ENCODE data around the gene CENPO. TPM values are rescaled to one million over a fixed set of nuclear protein-coding genes. Genes with fewer than 3 reads are reported as not detected.
"Not testable (repeated sequence)": the region's sequence is repeated elsewhere in the genome, so short reads cannot be mapped to it uniquely, and the experiment has no call there.

The CENPO gene
- total and polyA plus RNA-seq, 5 experiments from 2014 or later: 1.2 to 7.1 (median 4.1) TPM

DNA sequence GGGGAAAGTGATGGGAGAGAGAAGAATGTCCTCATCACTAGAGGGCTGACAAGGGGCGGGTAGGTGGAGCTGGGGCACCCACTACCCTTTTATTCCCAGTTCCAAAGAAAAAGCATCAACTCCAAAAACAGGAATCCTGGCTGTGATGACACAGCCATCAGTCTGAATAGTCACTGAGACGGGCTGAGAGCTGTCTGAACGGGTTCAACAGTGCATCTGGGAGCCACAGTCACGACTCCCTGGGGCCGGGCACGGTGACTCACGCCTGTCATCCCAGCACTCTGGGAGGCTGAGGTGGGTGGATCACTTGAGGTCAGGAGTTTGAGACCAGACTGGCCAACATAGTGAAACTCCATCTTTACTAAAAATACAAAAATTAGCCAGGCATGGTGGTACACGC lies 42.2 kb downstream of the CENPO start:
- H3K27me3 Mint-ChIP-seq, DNase-seq, POLR2A ChIA-PET, H3K9me3 Mint-ChIP-seq, H3K27ac Mint-ChIP-seq, H3K4me1 Mint-ChIP-seq, ATAC-seq, H3K4me3 Mint-ChIP-seq: not testable (repeated sequence)
- H3K36me3 Mint-ChIP-seq: peaks cover 0 to 34% (median 7%) of the 10 kb centered on the region in 3 donors

DNA sequence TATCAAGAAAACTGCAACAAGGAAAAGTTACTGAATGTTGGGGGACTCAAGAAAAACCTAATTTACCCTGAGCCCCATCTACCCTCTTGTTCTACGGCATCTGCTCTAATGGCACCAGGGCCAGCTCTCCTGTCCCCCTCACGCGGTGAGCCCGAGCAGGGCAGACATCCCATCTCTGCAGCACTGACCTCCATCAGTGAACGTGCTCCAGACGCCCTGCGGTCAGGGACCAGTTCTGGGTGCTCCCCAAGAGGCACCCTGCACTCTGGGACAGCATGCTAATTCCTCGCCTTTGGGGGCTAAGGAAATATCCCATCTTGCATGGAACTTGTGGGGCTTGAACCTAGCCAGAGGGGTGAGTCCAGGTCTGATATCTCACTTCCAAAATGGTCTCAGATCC lies 43.0 kb downstream of the CENPO start:
- Mint-ChIP-seq H3K27me3 (no peaks in the 10 kb centered on the region), H3K4me1 (no peaks in the 10 kb centered on the region), H3K9me3 (no peaks in the 10 kb centered on the region), H3K36me3 (peaks cover 0 to 37% (median 7%) of the 10 kb centered on the region in 3 donors), H3K27ac (peak overlapping the region in 2 of 10 donors; percentile 21 to 71), H3K4me3 (no peak overlapping the region)
- DNase-seq (peak in 1 of 10 donors; percentile 46), ATAC-seq (no peak)
- POLR2A ChIA-PET: no interaction called here

DNA sequence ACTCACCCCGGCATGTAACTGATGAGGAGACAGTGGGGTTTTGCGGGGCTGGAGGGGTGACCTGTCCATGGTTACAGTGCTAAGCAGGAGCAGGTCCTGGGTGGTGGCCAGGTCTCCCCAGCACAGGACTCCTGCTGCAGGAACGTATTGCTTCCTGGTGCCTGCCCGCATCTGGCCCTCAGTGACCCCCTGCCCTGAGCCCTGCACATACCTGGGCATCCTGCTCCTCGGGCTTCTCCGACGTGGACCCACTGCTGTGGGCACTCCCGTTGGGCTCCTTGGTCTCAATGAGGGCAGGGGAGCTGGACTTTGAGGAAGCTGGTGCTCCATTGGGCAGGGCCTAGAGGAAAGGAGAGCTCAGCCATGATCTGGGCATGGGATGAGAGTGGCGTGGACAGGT lies 43.5 kb downstream of the CENPO start:
- Mint-ChIP-seq H3K27me3 (no peaks in the 10 kb centered on the region), H3K36me3 (peaks cover 0 to 35% (median 7%) of the 10 kb centered on the region in 3 donors), H3K4me3 (no peak overlapping the region), H3K9me3 (no peaks in the 10 kb centered on the region), H3K27ac (peak overlapping the region in 1 of 10 donors; percentile 21), H3K4me1 (no peaks in the 10 kb centered on the region)
- peak in 1 of 10 donors; percentile 47 for DNase-seq
- no peak for ATAC-seq
- POLR2A ChIA-PET: interaction anchor here (0.6 kb wide), 1 partner anchor 13 kb away, joined by 3 read pairs; no protein-coding TSS in a partner anchor

DNA sequence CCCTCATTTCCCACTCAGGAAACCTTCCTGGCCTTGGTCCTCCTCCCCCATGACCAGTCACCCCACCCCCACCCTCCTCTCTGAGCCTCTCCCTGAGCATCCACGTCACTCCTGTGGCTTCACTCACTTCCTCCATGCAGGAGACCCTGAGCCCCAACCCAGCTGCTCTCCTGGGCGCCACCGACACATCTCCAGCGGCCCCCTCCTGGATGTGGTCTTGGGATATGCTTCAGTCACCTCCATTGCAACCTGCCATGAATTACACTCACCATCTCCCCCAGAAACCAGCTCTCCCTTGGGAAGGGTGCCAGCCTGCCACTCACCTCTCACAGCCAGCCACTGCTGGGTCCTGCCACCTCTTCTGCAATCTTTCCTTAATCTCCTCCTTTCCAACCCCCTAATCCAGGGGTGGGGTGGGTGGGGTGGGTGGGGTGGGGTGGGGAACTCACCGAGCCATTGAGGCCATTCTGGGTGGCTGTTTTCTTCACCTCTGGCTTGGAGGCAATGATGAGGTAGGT lies 44.8 kb downstream of the CENPO start:
- Mint-ChIP-seq H3K36me3 (peaks cover 0 to 33% (median 7%) of the 10 kb centered on the region in 3 donors), H3K4me1 (no peaks in the 10 kb centered on the region), H3K27me3 (no peaks in the 10 kb centered on the region), H3K27ac (no peak overlapping the region), H3K9me3 (no peaks in the 10 kb centered on the region), H3K4me3 (no peak overlapping the region)
- POLR2A ChIA-PET: no interaction called here
- ATAC-seq (no peak), DNase-seq (peak in 1 of 10 donors; percentile 16)

DNA sequence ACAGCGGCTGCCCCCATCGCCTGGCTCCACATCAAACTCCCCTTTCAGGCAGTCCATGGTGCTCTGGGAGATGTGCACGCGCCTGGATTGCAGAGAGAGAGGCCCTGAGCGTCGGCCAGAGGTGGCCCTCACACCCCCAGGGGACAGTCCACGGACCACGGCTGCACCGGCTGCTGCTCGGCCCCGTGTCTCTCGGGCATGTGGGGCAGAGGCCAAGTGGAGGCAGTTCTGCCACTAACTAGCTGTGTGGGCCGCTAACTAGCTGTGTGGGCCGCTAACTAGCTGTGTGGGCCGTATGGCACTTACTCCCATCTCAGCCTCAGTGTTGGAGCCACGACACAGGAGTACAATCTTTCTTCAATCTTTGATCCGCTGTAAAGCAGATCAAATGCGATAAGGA lies 45.3 kb downstream of the CENPO start:
- DNase-seq (peak in 1 of 10 donors; percentile 40), ATAC-seq (no peak)
- Mint-ChIP-seq H3K27me3 (no peaks in the 10 kb centered on the region), H3K4me1 (peaks cover 0 to 2% (median 0%) of the 10 kb centered on the region in 4 donors), H3K36me3 (peaks cover 0 to 33% (median 7%) of the 10 kb centered on the region in 3 donors), H3K27ac (peak overlapping the region in 1 of 10 donors; percentile 24), H3K9me3 (no peaks in the 10 kb centered on the region), H3K4me3 (no peak overlapping the region)
- POLR2A ChIA-PET: no interaction called here

DNA sequence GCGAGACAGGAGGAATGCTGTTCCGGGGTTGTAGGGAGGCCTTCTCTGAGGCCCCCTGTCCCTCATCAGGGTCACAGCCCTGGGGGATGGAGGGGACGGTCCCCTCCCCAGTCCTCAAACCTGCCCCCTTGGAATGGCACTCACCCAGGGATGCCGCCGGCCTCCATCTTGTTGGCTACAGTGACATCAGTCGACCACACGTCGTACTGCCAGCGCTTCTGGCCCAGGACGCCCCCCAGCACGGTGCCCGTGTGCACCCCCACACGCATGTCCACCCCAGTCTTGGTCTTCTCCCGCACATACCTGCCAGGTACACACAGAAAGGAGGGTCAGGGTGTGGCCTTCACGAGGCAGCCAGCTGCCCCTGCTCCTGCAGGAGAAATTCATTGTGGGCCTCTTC lies 46.5 kb downstream of the CENPO start:
- peaks cover 0 to 30% (median 4%) of the 10 kb centered on the region in 3 donors for H3K36me3 Mint-ChIP-seq
- no peak overlapping the region for H3K4me3 Mint-ChIP-seq
- ATAC-seq (no peak), DNase-seq (peak in 1 of 10 donors; percentile 21)
- POLR2A ChIA-PET: no interaction called here
- H3K9me3 Mint-ChIP-seq: no peaks in the 10 kb centered on the region
- peaks cover 0 to 4% (median 0%) of the 10 kb centered on the region in 4 donors for H3K4me1 Mint-ChIP-seq
- no peak overlapping the region for H3K27ac Mint-ChIP-seq
- no peaks in the 10 kb centered on the region for H3K27me3 Mint-ChIP-seq

DNA sequence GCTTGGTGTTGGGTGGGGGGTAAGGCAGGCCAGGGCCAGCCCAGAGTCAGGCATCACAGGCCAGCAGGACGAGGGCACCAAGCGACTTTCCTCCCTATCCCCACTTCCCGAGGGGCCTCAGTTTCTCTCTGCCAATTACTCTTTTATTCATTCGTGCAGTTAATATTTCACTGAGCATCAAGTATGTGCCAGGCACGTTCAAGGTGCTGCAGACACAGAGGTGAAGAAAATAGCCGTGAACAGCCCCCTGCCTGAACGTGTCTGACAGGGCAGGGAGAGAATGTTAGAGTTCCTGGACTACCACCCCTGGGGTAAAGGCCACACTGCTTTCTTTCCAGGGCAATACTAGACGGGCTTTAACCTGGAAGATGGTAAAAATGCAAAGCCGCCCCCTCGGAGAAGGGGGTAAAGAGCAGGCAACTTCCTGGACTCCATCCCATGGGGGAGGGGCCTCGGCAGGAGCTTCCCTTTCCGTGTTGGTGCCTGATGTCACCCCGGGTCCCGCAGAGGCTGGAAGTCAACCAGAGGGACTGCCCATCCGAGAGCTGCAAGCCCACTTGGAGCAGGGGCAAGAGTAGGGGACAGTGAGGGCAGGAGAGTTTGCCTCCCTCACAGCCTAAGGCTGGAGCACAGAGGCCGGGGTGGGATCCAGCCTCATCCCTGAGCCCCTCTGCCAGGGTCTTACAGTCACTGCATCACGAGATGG lies 47.1 kb downstream of the CENPO start:
- Mint-ChIP-seq H3K27ac (peak overlapping the region in 1 of 10 donors; percentile 57), H3K27me3 (no peaks in the 10 kb centered on the region), H3K36me3 (peaks cover 0 to 26% (median 2%) of the 10 kb centered on the region in 3 donors), H3K9me3 (no peaks in the 10 kb centered on the region), H3K4me1 (peaks cover 0 to 4% (median 0%) of the 10 kb centered on the region in 4 donors), H3K4me3 (no peak overlapping the region)
- POLR2A ChIA-PET: no interaction called here
- ATAC-seq (no peak), DNase-seq (peak in 1 of 10 donors; percentile 42)

DNA sequence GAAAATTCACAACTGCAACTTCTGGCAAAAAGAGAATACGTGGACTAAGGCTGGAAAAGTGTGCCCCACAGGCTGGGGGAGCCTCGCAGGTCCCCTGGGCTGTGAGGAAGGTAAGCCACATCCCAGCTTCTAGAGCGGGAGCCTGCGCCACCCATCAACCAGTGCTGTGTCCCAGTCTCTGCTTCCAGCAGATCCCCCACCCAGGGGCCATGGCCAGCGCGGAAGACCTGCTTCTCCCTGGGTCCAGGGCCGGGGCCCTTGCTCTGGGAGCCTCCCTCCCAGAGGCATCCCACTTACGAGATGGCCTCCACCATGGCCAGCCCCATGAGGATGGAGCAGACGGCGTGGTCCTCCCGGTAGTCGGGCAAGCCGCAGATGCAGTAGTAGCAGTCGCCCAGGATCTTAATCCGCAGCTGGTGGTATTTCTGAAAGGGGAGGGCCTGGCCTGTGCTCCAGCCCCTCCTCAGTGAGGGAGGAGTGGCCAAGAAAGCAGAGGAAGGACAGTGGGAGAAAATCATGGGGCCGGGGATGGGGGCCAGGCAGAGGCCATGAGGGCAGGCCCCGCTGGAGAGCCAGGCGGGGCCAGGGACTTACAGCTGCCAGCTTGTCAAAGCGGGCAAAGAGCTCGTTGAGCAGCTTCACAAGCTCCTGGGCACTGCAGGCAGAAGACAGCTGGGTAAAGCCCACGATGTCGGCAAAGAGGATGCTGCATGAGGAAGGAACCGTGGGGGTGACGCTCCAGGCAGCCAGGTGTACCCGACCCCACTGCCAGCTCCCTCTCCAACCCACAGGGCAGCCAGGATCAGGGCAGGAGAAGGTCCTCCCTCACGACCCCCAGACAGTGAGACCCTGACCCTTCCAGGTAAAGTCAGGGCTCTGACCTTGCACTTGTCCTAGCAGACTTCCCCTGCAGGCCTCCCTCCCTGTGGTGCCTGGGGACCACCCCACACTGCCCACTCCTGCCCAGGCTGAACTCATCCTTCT lies 48.0 kb downstream of the CENPO start:
- H3K36me3 Mint-ChIP-seq: peaks cover 0 to 16% (median under 1%) of the 10 kb centered on the region in 3 donors
- no peak overlapping the region for H3K4me3 Mint-ChIP-seq
- ATAC-seq (no peak), DNase-seq (peak in 1 of 10 donors; percentile 52)
- H3K4me1 Mint-ChIP-seq: peaks cover 0 to 4% (median 0%) of the 10 kb centered on the region in 4 donors
- POLR2A ChIA-PET: no interaction called here
- H3K9me3 Mint-ChIP-seq: no peaks in the 10 kb centered on the region
- no peaks in the 10 kb centered on the region for H3K27me3 Mint-ChIP-seq
- peak overlapping the region in 1 of 10 donors; percentile 57 for H3K27ac Mint-ChIP-seq

DNA sequence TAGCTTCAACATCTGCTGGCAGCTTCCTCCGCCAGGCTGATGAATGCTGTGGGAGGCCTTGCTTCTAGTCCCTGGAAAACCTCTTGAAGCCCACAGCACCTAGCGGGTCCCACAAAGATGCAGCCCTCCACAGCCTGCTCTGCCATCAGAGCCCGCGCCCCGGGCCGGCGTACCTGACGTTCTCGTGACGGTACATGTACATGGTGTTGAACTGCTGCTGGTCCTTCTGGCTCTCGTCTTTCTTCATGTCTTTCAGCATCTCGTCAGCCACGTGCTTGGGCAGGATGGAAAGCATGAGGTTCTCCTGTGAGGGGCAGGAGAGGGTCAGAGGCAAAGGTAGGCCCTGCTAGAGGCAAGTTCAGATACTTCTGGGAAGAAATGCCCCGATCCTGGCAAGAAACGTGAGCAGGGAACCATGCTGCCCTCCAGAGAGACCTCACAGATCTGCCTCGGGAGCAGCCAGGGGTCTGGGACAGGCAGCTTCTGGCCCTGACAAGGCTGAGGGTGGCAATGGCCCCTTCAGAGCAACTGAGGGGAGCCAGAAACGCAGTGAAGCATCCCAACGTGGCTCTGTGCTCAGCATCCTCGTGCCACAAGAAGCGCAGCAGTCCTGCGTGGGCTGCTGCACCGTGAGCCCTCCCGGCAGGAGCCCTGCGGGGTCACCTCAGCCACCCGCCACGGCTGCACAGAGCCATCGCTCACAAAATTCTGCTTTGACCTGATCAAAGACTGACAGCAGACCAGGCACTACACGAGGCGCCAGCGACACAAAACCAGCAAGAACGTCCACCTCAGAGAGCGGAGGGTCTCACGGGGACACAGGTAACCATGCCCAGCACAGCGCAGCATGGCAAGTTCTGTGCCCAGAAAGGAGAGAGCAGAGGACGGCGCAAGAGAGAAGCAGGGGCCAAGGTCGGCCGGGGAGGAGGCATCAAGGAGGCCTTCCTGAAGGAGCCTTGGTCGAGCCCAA lies 49.1 kb downstream of the CENPO start:
- Mint-ChIP-seq H3K36me3 (peaks cover 0 to 6% (median 0%) of the 10 kb centered on the region in 3 donors), H3K4me1 (peaks cover 0 to 4% (median 0%) of the 10 kb centered on the region in 4 donors), H3K27ac (peak overlapping the region in 2 of 10 donors; percentile 59 to 73), H3K4me3 (no peak overlapping the region), H3K9me3 (no peaks in the 10 kb centered on the region), H3K27me3 (no peaks in the 10 kb centered on the region)
- DNase-seq: peak in 1 of 10 donors; percentile 58
- ATAC-seq: no peak
- POLR2A ChIA-PET: no interaction called here

DNA sequence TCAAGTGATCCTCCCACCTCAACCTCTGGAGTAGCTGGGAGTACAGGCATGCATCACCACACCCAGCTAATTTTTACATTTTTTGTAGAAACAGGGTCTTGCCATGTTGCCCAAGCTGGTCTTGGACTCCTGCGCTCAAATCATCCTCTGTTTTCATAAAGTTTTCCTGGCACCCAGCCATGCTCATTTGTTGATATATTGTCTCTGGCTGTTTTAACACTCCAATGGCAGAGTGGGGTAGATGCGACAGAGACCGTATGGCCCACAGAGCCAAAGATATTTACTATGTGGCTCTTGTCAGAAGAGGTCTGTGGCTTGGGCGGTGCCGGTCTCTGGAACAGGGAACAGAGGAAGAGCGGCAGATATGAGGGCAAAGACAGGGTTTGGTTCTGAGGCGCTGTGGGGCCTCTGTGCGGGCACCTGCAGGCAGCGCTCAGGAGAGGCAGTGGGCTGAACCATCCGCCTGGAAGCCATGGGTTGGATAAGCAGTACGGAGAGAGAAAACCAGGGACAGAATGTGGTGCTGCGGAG lies 50.2 kb downstream of the CENPO start:
- peaks cover 0 to 4% (median 0%) of the 10 kb centered on the region in 4 donors for H3K4me1 Mint-ChIP-seq
- no peak for DNase-seq
- peaks cover 0 to under 1% (median 0%) of the 10 kb centered on the region in 9 donors for H3K9me3 Mint-ChIP-seq
- H3K27me3 Mint-ChIP-seq: no peaks in the 10 kb centered on the region
- no peak for ATAC-seq
- POLR2A ChIA-PET: no interaction called here
- no peak overlapping the region for H3K4me3 Mint-ChIP-seq
- H3K27ac Mint-ChIP-seq: no peak overlapping the region
- H3K36me3 Mint-ChIP-seq: peaks cover 0 to 3% (median 0%) of the 10 kb centered on the region in 3 donors

DNA sequence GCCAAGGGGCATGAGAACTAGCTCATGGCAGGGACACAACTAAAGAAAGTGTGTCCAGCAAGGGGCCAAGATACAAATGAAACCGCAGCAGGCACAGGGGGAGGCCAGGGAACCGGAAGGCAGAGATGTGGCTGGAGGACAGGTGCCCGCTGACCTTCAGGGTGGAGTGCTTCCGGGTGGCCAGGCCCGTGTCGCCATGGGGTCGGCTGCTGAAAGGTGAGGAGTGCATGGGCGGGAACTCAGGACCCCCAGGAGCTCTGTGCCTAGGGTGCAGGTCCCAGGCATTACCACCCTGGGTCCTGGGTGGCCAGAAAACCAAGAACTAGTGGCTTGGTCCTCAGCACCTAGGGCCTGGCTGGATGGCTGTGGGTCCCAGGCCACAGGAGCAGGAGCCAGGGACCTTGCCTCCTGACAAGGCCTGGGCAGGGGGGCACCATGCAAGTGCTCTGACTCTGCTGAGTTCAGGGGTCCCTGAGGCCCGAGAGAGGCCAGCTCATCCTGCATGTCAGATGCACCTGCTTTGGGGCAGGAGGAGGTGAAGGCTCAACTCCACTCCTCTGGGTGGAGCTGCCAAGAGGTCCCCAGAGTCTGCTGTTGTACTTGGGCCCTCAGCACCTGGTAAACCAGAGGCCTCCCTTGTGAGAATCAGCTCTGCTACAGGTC lies 50.9 kb downstream of the CENPO start:
- ATAC-seq (no peak), DNase-seq (no peak)
- H3K4me3 Mint-ChIP-seq: no peak overlapping the region
- H3K36me3 Mint-ChIP-seq: peaks cover 0 to 3% (median 0%) of the 10 kb centered on the region in 3 donors
- H3K27me3 Mint-ChIP-seq: no peaks in the 10 kb centered on the region
- peaks cover 0 to 4% (median 0%) of the 10 kb centered on the region in 4 donors for H3K4me1 Mint-ChIP-seq
- peaks cover 0 to 4% (median 0%) of the 10 kb centered on the region in 9 donors for H3K9me3 Mint-ChIP-seq
- POLR2A ChIA-PET: no interaction called here
- no peak overlapping the region for H3K27ac Mint-ChIP-seq
